BJ (cell line): ENCODE results near the gene ACBD5. TPM values are rescaled to one million over a fixed set of nuclear protein-coding genes. Genes with fewer than 3 reads are reported as not detected.

Experiments
- CTCF ChIA-PET: fragments of 350-600 bp; formaldehyde crosslinking; extraction: SDS; loops from one replicate; lab custom pipeline; 2021; ENCODE audit warnings: antibody characterized with exemption, inconsistent platforms; lab: Yijun Ruan, JAX
- POLR2A ChIA-PET: fragments of 300-600 bp; sonication (Branson Sonifier 250); formaldehyde crosslinking; extraction: SDS; loops from one replicate; lab custom pipeline; 2021; ENCODE audit warnings: antibody characterized with exemption; lab: Charles Lee
- DNase-seq: peaks from one replicate; pipeline ENCODE4 v3.0.0-alpha.2; 2011; ENCODE audit warnings: low read depth
- H3K27me3 ChIP-seq: 2 replicates; pipeline ENCODE4 v1.6.0; 2011; ENCODE audit warnings: low read length; ENCODE audit not compliant: control insufficient read depth, insufficient read depth
- H3K36me3 ChIP-seq: 2 replicates; pipeline ENCODE4 v1.5.1; 2011; ENCODE audit warnings: low read length; ENCODE audit not compliant: control insufficient read depth, insufficient read depth
- H3K4me3 ChIP-seq: 2 replicates; pipeline ENCODE4 v1.5.1; 2011; ENCODE audit warnings: low read depth, mild to moderate bottlenecking, control low read depth, low read length
- polyA plus RNA-seq: library from polyadenylated mRNA; depleted of rRNA; stranded (reverse); fragments of >200 nt; gene quantifications from 2 replicates; pipeline ENCODE4 v1.2.3, GENCODE V29; 2011
- TF ChIP-seq, protein P1 (sequence below): IDR thresholded peaks from 2 replicates; pipeline ENCODE4 v1.5.1; 2011; ENCODE audit warnings: low read depth, mild to moderate bottlenecking, control low read depth, inconsistent platforms, low read length, moderate library complexity; ENCODE audit not compliant: insufficient read depth

ACBD5 gene
- polyA plus RNA-seq, 1 experiment = 7.8 TPM

DNA sequence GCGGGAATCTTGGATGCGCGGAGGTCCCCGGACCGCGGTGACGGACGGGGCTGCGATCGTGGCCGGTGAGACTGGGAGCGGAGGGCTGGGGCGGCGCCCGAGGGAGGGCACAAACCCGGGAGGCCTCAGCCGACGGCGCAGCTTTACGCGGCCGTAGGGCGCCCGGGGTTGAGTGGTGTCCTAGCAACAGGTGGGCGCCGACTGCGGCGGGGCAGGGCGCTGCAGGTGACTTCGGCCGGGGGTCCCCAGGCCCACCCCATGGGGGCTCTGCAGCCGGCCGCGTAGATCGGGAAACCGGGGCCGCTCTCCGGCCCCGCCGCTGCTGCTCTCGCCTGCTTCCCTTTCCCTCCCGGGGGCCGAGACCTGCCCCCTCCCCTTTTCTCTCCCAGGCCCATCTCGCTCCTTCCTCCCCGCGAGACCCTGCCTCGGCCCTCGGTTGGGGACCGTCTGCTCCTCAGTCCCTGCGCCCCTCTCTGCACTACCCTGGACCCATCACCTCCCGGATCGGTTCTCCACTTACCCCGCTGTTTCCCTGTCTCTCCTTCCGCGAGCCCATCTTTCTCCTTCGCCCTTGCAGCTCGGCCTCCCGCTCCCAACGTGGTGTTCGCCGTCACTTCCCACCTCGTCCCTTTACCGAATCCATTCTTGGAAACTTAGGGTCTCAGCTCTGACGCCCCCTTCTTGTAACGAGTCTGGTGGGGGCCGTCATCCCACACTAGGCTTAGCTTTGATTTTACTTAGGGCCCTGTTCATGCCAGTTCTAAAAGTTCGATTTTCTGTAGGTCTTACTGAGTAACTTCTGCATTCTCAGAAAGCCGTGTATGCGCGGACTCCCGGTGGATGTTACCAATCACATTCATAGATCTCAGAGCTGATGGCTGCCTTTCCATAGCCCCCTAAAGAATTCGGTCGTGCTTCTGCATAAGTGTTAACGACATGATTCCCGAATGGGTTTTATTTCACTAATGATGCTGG lies 18.5 kb upstream of the ACBD5 start:
- DNase-seq = no peak
- H3K36me3 ChIP-seq = no peaks in the 10 kb centered on the region
- POLR2A ChIA-PET = no interaction called here
- CTCF ChIA-PET = no interaction called here
- TF ChIP-seq, protein P1, sequence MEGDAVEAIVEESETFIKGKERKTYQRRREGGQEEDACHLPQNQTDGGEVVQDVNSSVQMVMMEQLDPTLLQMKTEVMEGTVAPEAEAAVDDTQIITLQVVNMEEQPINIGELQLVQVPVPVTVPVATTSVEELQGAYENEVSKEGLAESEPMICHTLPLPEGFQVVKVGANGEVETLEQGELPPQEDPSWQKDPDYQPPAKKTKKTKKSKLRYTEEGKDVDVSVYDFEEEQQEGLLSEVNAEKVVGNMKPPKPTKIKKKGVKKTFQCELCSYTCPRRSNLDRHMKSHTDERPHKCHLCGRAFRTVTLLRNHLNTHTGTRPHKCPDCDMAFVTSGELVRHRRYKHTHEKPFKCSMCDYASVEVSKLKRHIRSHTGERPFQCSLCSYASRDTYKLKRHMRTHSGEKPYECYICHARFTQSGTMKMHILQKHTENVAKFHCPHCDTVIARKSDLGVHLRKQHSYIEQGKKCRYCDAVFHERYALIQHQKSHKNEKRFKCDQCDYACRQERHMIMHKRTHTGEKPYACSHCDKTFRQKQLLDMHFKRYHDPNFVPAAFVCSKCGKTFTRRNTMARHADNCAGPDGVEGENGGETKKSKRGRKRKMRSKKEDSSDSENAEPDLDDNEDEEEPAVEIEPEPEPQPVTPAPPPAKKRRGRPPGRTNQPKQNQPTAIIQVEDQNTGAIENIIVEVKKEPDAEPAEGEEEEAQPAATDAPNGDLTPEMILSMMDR = no peak
- H3K4me3 ChIP-seq = peak overlapping the region; percentile 31
- H3K27me3 ChIP-seq = peaks cover 17% of the 10 kb centered on the region

DNA sequence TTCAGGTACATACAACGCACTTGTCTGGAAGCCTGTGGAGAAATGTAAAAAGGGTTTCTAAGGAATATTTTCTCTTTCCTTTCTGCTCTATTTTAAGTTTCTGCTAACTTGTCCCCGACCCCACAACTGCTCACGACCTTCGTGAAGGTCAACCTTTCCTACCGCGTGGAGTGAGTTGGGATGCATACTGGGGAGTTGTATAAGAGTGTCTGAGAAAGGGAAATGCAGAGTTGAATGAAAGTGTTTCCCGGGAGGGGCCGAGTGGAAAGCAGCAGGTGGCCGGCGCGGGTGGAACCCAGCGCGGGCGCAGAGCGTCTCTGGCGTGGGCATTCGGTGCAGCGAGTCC lies 17.9 kb upstream of the ACBD5 start:
- no peaks in the 10 kb centered on the region for H3K36me3 ChIP-seq
- peaks cover 17% of the 10 kb centered on the region for H3K27me3 ChIP-seq
- ChIA-PET POLR2A (no interaction called here), CTCF (no interaction called here)
- no peak for DNase-seq
- peak overlapping the region; percentile 31 for H3K4me3 ChIP-seq
- TF ChIP-seq, protein P1 = no peak

DNA sequence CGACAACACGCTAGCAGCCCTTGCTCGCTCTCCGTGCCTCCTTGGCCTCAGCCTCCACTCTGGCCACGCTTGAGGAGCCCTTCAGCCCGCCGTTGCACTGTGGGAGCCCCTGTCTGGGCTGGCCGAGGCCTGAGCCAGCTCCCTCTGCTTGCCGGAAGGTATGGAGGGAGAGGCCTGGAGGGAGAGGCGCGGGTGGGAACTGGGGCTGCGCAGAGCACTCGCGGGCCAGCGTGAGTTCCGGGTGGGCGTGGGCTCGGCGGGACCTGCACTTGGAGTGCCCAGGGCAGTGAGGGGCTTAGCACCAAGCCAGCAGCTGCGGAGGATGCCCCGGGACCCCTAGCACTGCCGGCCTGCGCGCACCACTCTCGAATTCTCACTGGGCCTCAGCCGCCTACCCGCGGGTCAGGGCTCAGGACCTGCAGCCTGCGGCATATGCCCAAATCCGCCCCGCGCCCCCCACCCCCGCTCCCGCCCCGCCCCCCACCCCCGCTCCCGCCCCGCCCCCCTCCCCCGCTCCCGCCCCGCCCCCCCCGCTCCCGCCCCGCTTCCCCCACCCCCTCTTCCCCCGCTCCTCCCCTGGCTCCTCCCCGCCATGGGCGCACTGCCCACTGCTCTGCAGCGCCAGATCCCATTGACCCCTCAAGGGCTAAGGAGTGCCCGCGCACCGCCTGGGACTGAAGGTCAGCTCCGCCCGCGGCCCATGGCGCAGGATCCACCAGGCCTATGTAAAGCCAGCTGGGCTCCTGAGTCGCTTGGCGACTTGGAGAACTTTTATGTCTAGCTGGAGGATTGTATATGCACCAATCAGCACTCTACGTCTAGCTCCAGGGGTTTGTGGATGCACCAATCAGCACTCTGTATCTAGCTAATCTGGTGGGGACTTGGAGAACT lies 15.9 kb upstream of the ACBD5 start:
- ChIA-PET CTCF (no interaction called here), POLR2A (no interaction called here)
- TF ChIP-seq, protein P1 = no peak
- H3K27me3 ChIP-seq = peaks cover 17% of the 10 kb centered on the region
- no peak for DNase-seq
- no peak overlapping the region for H3K4me3 ChIP-seq
- H3K36me3 ChIP-seq = no peaks in the 10 kb centered on the region

DNA sequence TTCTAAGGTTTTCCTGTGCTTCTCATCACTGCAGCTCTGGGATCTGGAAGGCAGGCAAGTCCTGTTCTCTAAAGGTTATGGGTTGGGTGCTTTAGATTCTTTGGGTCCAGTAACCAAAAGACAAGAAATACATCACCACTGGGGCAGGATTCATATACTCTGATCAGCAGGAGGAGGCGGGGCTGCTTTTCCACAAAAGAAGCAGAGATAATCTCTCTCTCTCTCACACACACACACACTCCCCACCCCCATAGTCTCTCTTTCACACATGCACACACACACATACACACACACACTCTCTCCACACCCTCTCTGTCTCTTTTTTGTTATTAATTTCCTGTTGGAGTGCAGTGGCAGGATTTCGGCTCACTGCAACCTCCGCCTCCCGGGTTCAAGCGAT lies 13.0 kb upstream of the ACBD5 start:
- Histone ChIP-seq H3K4me3 (no peak overlapping the region), H3K27me3 (peaks cover 6% of the 10 kb centered on the region), H3K36me3 (no peaks in the 10 kb centered on the region)
- no peak for DNase-seq
- POLR2A ChIA-PET = no interaction called here
- TF ChIP-seq, protein P1 = no peak
- CTCF ChIA-PET = no interaction called here
